Left cardiac atrium (tissue), 4 donors: ENCODE measurements around the gene ADAMTS15. TPM values are rescaled to one million over a fixed set of nuclear protein-coding genes. Genes with fewer than 3 reads are reported as not detected.
A peak's percentile ranks its signal among the peaks of the same experiment; 100 is the strongest.

ENCODE experiments used
- ATAC-seq, 2 donors: fragments of 200-7000 bp; cut with Tn5 transposase; one replicate each; pipeline ENCODE4 v1.9.1; 2020; ENCODE audit warnings: mild to moderate bottlenecking in 2 of 2, moderate library complexity in 2 of 2
- DNase-seq: peaks from one replicate; pipeline ENCODE4 v3.0.0-alpha.2; 2020
- intact Hi-C, 2 donors: fragments of 100-400 bp; cut with DNase I; formaldehyde crosslinking; loops; one replicate each; pipeline versions ENCODE4 v1.14.1 to v1.15.1; 2022 to 2023
- total RNA-seq, 2 donors: library from RNA; stranded (reverse); fragmentation: NEBNext Ultra II Directional; extraction: Animal tissue kit (Norgen Biotek cat#: 25700); gene quantifications; one replicate each; pipeline ENCODE4 v1.2.1, GENCODE V29; 2021
- donor health status: DM: no; HTN: yes; CAD: no.
- donor health status: DM: no; HTN: yes; CAD: no; lungs with severe emphysema.
- donor health status: DM: yes; HTN: yes; CAD: no.
- donor health status: Dilated cardiomyopathy.

Gene ADAMTS15
- total RNA-seq, 2 donors from 2014 or later: 29.8 to 32.0 TPM

- ATAC-seq (peak; percentile 72 to 77), DNase-seq (peak; percentile 91)
- intact Hi-C loops: loop anchor here in 1 of 2 donors (5.0 to 10.0 kb wide), 3 partner anchors 202 to 377 kb away; no protein-coding TSS in a partner anchor
Measured at GRCh38 chr11:130449996-130450769, 1.7 kb downstream of the ADAMTS15 start.

- intact Hi-C loops: loop anchor here in 1 of 2 donors (5.0 kb wide), 1 partner anchor 201 kb away; no protein-coding TSS in a partner anchor
- DNase-seq: peak; percentile 66
- ATAC-seq: peak; percentile 9 to 50
Measured at GRCh38 chr11:130451231-130452019, 3.0 kb downstream of the ADAMTS15 start.

- no peak for ATAC-seq
- no peak for DNase-seq
- intact Hi-C loops: loop anchor here in 1 of 2 donors (5.0 kb wide), 1 partner anchor 200 kb away; no protein-coding TSS in a partner anchor
Measured at GRCh38 chr11:130452176-130452575, 3.7 kb downstream of the ADAMTS15 start.

- ATAC-seq (no peak), DNase-seq (peak; percentile 51)
- intact Hi-C loops: loop anchor here in 1 of 2 donors (5.0 kb wide), 1 partner anchor 199 kb away; no protein-coding TSS in a partner anchor
Measured at GRCh38 chr11:130452940-130453339, 4.5 kb downstream of the ADAMTS15 start.

GRCh38 chr11:130454491-130455252 is 6.2 kb downstream of the ADAMTS15 start:
- DNase-seq (no peak), ATAC-seq (peak; percentile 20 to 24)
- intact Hi-C loops: loop anchor here in 1 of 2 donors (2.0 to 5.0 kb wide), 2 partner anchors 68 to 198 kb away; no protein-coding TSS in a partner anchor

GRCh38 chr11:130455483-130456127 is 7.2 kb downstream of the ADAMTS15 start:
- intact Hi-C loops: loop anchor here in 1 of 2 donors (2.0 kb wide), 1 partner anchor 67 kb away; no protein-coding TSS in a partner anchor
- DNase-seq (no peak), ATAC-seq (no peak)

- ATAC-seq: no peak
- intact Hi-C loops: no loop called here
Measured at GRCh38 chr11:130456286-130456685, 7.8 kb downstream of the ADAMTS15 start.

GRCh38 chr11:130457623-130458409 is 9.4 kb downstream of the ADAMTS15 start:
- peak; percentile 33 to 37 for ATAC-seq
- DNase-seq: peak; percentile 40
- intact Hi-C loops: no loop called here

More at GRCh38 chr11:130456286-130456685, 7.8 kb downstream of the ADAMTS15 start:
- DNase-seq: no peak

- DNase-seq (no peak), ATAC-seq (no peak)
- intact Hi-C loops: no loop called here
Measured at GRCh38 chr11:130458410-130458729, 9.9 kb downstream of the ADAMTS15 start.

- DNase-seq (no peak), ATAC-seq (no peak)
- intact Hi-C loops: no loop called here
Measured at GRCh38 chr11:130459521-130459920, 11.1 kb downstream of the ADAMTS15 start.

- ATAC-seq (no peak), DNase-seq (no peak)
- intact Hi-C loops: no loop called here
Measured at GRCh38 chr11:130462101-130462885, 13.8 kb downstream of the ADAMTS15 start.

- ATAC-seq (no peak), DNase-seq (no peak)
- intact Hi-C loops: no loop called here
Measured at GRCh38 chr11:130462931-130463330, 14.5 kb downstream of the ADAMTS15 start.

GRCh38 chr11:130464291-130464812 is 15.9 kb downstream of the ADAMTS15 start:
- DNase-seq: no peak
- intact Hi-C loops: no loop called here
- no peak for ATAC-seq

- ATAC-seq (no peak), DNase-seq (no peak)
- intact Hi-C loops: no loop called here
Measured at GRCh38 chr11:130465263-130465662, 16.8 kb downstream of the ADAMTS15 start.

GRCh38 chr11:130467116-130467900 is 18.9 kb downstream of the ADAMTS15 start:
- ATAC-seq (no peak), DNase-seq (no peak)
- intact Hi-C loops: no loop called here

GRCh38 chr11:130469181-130469580 is 20.7 kb downstream of the ADAMTS15 start:
- ATAC-seq: no peak
- intact Hi-C loops: no loop called here
- DNase-seq: no peak
